Neutrophil (primary cell): ENCODE measurements around the gene C1RL.

ENCODE experiments used
- H3K27ac ChIP-seq: fragments of 200-600 bp; sonication (generic); 2 replicates; pipeline ENCODE4 v1.5.1; 2016; ENCODE audit warnings: mild to moderate bottlenecking, moderate library complexity
- H3K27me3 ChIP-seq: fragments of 200-600 bp; sonication (generic); 2 replicates; pipeline ENCODE4 v1.6.0; 2016; ENCODE audit warnings: mild to moderate bottlenecking
- H3K36me3 ChIP-seq: fragments of 200-600 bp; sonication (generic); 2 replicates; pipeline ENCODE4 v1.5.1; 2017
- H3K4me1 ChIP-seq, 2 experiments: fragments of 200-600 bp in 1 of 2; sonication (generic) in 1 of 2; 1 replicate in 1 of 2; 2 replicates in 1 of 2; pipeline versions ENCODE4 v1.5.1 to v1.6.1; 2013 to 2016; ENCODE audit warnings: low read depth in 1 of 2, low read length in 1 of 2, mild to moderate bottlenecking in 1 of 2, moderate library complexity in 1 of 2; ENCODE audit not compliant: control insufficient read depth in 1 of 2, insufficient read depth in 1 of 2
- H3K4me3 ChIP-seq, 2 experiments: fragments of 200-600 bp in 1 of 2; sonication (generic) in 1 of 2; 1 replicate in 1 of 2; 2 replicates in 1 of 2; pipeline ENCODE4 v1.5.1; 2013 to 2016; ENCODE audit warnings: low read depth in 1 of 2, low read length in 1 of 2, mild to moderate bottlenecking in 1 of 2, moderate library complexity in 1 of 2
- H3K9me3 ChIP-seq: fragments of 200-600 bp; sonication (generic); 2 replicates; pipeline ENCODE4 v1.5.1; 2016
- TF ChIP-seq, protein P1 (sequence below): fragments of 200-600 bp; sonication (generic); IDR thresholded peaks from 2 replicates; pipeline ENCODE4 v1.5.1; 2016; ENCODE audit warnings: antibody characterized with exemption

C1RL gene

DNA sequence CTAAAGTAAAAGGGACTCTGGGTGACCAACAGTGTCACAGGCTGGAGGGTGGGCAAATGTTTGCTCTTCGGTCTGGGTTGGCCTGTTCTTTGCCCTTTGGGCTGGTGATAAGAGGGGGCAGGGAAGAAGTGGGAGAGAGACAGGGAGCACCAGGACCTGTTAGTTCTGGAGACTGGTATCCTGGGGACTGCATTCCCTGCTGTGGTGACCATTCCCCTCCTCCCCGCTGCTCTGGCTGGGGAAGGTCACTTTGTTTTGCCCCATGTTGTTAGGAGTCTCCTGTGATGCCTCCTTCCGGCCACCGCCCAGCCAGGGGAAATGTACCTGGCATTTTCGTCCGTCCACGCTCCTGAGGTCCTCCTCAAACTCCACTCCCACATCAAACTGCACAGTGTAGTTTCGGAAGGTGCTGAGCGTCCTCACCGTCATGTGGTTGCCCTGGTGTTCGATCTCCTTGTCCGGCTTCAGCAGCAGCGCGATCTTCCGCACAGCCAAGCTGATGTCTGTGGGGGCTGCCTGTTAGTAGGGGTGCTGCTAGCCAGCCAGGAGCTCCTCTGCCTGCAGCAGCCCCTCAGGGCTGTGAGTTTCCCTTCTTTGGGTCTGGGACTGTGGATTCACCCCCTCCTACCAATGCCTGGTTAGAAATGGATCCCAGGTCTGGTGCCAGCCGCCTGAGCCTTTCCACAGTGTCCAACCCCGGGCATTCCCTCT is 19.1 kb upstream of the C1RL start:
- Histone ChIP-seq H3K27me3 (peaks cover 63% of the 10 kb centered on the region), H3K27ac (no peak overlapping the region), H3K9me3 (no peaks in the 10 kb centered on the region), H3K4me3 (no peak overlapping the region), H3K4me1 (peaks cover 19 to 20% of the 10 kb centered on the region in 2 experiments), H3K36me3 (peaks cover 2% of the 10 kb centered on the region)
- TF ChIP-seq, protein P1, sequence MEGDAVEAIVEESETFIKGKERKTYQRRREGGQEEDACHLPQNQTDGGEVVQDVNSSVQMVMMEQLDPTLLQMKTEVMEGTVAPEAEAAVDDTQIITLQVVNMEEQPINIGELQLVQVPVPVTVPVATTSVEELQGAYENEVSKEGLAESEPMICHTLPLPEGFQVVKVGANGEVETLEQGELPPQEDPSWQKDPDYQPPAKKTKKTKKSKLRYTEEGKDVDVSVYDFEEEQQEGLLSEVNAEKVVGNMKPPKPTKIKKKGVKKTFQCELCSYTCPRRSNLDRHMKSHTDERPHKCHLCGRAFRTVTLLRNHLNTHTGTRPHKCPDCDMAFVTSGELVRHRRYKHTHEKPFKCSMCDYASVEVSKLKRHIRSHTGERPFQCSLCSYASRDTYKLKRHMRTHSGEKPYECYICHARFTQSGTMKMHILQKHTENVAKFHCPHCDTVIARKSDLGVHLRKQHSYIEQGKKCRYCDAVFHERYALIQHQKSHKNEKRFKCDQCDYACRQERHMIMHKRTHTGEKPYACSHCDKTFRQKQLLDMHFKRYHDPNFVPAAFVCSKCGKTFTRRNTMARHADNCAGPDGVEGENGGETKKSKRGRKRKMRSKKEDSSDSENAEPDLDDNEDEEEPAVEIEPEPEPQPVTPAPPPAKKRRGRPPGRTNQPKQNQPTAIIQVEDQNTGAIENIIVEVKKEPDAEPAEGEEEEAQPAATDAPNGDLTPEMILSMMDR = no peak

DNA sequence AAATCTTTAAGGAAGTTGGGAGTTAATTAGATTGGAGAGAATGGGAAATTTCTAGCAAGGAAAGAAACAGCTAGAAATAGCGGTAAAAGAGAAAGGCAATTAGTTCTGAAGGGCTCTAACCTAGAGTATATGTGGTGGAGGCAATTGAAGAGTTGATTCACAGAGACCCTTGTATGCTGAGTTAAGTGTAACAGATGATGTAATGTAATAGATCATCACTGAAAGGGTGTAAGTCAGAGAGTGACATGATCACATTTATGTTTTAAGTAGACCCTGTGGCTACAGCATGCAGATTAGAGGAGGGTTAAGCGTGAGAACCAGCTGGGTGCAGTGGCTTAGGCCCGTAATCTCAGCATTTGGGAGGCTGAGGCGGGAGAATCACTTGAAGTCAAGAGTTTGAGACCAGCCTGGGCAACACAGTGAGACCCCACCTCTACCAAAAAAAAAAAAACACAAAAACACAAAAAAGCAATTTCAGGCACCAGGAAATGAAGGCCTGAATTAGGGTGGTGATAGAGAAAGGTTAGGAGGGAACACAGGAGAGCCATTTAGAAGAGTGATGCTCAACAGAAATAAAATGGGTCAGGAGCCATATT is 16.7 kb upstream of the C1RL start:
- Histone ChIP-seq H3K4me3 (no peak overlapping the region), H3K27ac (no peak overlapping the region), H3K27me3 (peaks cover 41% of the 10 kb centered on the region), H3K9me3 (no peaks in the 10 kb centered on the region), H3K36me3 (peaks cover 9% of the 10 kb centered on the region), H3K4me1 (peaks cover 12 to 14% of the 10 kb centered on the region in 2 experiments)
- TF ChIP-seq, protein P1 = no peak

GRCh38 chr12:7123806-7124522 is 14.9 kb upstream of the C1RL start:
- Histone ChIP-seq H3K27ac (no peak overlapping the region), H3K9me3 (no peaks in the 10 kb centered on the region)
- TF ChIP-seq, protein P1 = no peak

GRCh38 chr12:7122811-7123769 is 14.1 kb upstream of the C1RL start:
- no peaks in the 10 kb centered on the region for H3K4me1 ChIP-seq
- H3K27me3 ChIP-seq = peaks cover 15% of the 10 kb centered on the region
- H3K9me3 ChIP-seq = no peaks in the 10 kb centered on the region
- no peak overlapping the region for H3K27ac ChIP-seq
- H3K36me3 ChIP-seq = peaks cover 23% of the 10 kb centered on the region
- TF ChIP-seq, protein P1 = no peak
- no peak overlapping the region for H3K4me3 ChIP-seq

More at GRCh38 chr12:7123806-7124522, 14.9 kb upstream of the C1RL start:
- Histone ChIP-seq H3K4me1 (peaks cover 0 to under 1% of the 10 kb centered on the region in 2 experiments), H3K27me3 (peaks cover 23% of the 10 kb centered on the region), H3K4me3 (no peak overlapping the region), H3K36me3 (peaks cover 17% of the 10 kb centered on the region)

GRCh38 chr12:7121324-7121723 is 12.3 kb upstream of the C1RL start:
- no peak overlapping the region for H3K4me3 ChIP-seq
- TF ChIP-seq, protein P1 = no peak
- H3K9me3 ChIP-seq = no peaks in the 10 kb centered on the region
- H3K27ac ChIP-seq = no peak overlapping the region
- peaks cover 11% of the 10 kb centered on the region for H3K27me3 ChIP-seq
- H3K4me1 ChIP-seq = no peaks in the 10 kb centered on the region
- peaks cover 41% of the 10 kb centered on the region for H3K36me3 ChIP-seq
